ENCODE data around the gene MYEF2.

DNA sequence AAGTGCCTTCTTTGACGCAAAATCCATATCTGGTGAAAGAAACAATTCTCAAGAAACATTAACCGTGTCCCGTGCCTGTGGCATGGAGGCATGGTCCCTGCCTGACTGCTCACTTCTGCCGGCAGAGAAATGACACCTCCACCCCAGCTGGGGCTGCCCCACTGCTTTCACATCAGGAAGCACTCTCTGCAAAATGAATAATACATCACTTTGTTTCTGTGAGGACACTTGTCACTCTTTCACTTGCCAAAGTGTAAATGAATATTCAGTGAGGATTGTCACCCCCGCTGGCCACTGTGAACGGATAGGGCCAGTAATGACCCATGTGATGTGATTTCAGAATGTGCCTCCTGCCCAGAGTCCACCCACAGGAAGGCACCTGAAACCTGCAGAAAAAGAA lies 88.4 kb downstream of the MYEF2 start:
- TF ChIP-seq, protein P1, sequence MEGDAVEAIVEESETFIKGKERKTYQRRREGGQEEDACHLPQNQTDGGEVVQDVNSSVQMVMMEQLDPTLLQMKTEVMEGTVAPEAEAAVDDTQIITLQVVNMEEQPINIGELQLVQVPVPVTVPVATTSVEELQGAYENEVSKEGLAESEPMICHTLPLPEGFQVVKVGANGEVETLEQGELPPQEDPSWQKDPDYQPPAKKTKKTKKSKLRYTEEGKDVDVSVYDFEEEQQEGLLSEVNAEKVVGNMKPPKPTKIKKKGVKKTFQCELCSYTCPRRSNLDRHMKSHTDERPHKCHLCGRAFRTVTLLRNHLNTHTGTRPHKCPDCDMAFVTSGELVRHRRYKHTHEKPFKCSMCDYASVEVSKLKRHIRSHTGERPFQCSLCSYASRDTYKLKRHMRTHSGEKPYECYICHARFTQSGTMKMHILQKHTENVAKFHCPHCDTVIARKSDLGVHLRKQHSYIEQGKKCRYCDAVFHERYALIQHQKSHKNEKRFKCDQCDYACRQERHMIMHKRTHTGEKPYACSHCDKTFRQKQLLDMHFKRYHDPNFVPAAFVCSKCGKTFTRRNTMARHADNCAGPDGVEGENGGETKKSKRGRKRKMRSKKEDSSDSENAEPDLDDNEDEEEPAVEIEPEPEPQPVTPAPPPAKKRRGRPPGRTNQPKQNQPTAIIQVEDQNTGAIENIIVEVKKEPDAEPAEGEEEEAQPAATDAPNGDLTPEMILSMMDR (IDR thresholded peaks at IDR 0.05) = no peak
- TF ChIP-seq ZNF232 (CRISPR knock-in tag; IDR thresholded peaks at IDR 0.05) (no peak), TP53 (CRISPR knock-in tag; IDR thresholded peaks at IDR 0.05) (no peak)
- TF ChIP-seq, protein P2, sequence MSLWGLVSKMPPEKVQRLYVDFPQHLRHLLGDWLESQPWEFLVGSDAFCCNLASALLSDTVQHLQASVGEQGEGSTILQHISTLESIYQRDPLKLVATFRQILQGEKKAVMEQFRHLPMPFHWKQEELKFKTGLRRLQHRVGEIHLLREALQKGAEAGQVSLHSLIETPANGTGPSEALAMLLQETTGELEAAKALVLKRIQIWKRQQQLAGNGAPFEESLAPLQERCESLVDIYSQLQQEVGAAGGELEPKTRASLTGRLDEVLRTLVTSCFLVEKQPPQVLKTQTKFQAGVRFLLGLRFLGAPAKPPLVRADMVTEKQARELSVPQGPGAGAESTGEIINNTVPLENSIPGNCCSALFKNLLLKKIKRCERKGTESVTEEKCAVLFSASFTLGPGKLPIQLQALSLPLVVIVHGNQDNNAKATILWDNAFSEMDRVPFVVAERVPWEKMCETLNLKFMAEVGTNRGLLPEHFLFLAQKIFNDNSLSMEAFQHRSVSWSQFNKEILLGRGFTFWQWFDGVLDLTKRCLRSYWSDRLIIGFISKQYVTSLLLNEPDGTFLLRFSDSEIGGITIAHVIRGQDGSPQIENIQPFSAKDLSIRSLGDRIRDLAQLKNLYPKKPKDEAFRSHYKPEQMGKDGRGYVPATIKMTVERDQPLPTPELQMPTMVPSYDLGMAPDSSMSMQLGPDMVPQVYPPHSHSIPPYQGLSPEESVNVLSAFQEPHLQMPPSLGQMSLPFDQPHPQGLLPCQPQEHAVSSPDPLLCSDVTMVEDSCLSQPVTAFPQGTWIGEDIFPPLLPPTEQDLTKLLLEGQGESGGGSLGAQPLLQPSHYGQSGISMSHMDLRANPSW (CRISPR knock-in tag; conservative IDR thresholded peaks at IDR 0.05; ENCODE audit: low read depth) = no peak
- TF ChIP-seq, protein P3, sequence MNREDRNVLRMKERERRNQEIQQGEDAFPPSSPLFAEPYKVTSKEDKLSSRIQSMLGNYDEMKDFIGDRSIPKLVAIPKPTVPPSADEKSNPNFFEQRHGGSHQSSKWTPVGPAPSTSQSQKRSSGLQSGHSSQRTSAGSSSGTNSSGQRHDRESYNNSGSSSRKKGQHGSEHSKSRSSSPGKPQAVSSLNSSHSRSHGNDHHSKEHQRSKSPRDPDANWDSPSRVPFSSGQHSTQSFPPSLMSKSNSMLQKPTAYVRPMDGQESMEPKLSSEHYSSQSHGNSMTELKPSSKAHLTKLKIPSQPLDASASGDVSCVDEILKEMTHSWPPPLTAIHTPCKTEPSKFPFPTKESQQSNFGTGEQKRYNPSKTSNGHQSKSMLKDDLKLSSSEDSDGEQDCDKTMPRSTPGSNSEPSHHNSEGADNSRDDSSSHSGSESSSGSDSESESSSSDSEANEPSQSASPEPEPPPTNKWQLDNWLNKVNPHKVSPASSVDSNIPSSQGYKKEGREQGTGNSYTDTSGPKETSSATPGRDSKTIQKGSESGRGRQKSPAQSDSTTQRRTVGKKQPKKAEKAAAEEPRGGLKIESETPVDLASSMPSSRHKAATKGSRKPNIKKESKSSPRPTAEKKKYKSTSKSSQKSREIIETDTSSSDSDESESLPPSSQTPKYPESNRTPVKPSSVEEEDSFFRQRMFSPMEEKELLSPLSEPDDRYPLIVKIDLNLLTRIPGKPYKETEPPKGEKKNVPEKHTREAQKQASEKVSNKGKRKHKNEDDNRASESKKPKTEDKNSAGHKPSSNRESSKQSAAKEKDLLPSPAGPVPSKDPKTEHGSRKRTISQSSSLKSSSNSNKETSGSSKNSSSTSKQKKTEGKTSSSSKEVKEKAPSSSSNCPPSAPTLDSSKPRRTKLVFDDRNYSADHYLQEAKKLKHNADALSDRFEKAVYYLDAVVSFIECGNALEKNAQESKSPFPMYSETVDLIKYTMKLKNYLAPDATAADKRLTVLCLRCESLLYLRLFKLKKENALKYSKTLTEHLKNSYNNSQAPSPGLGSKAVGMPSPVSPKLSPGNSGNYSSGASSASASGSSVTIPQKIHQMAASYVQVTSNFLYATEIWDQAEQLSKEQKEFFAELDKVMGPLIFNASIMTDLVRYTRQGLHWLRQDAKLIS (CRISPR knock-in tag; IDR thresholded peaks at IDR 0.05; ENCODE audit: borderline replicate concordance) = no peak

All from WTC11 (cell line).